ENCODE results near the gene SLC22A23.

DNA sequence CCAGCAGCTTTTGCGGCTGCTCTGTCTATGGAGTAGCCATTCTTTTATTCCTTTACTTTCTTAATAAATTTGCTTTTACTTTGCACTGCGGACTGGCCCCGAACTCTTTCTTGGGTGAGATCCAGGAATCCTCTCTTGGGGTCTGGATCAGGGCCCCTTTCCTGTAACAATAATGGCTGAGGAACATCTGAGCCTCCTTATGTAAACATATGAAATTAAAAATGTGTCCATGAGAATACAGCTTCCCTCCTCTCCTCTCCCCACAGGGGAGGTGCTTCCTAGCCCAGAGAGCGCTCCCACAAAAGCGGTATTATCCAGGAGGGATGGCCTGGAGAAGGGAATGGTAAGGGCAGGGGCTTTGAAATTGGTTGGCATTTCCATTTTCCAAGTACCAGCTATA lies 117.0 kb downstream of the SLC22A23 start:
- TF ChIP-seq YY1 (IDR thresholded peaks at IDR 0.05; ENCODE audit: insufficient read depth, insufficient read length) (no peak), ZNF274 (IDR thresholded peaks at IDR 0.05; ENCODE audit: low read depth, low read length) (no peak), SUZ12 (IDR thresholded peaks at IDR 0.05; ENCODE audit: extremely low read depth, insufficient read depth, insufficient read length) (no peak)
